A549 (cell line): ENCODE measurements around the gene MGST2. TPM values are rescaled to one million over a fixed set of nuclear protein-coding genes. Genes with fewer than 3 reads are reported as not detected.
A peak's percentile ranks its signal among the peaks of the same experiment; 100 is the strongest.

Source experiments
- ATAC-seq, 2 experiments: fragments of 200-7000 bp in 1 of 2; fragments of >200 bp in 1 of 2; cut with Nextera tagmentation in 1 of 2; cut with Tn5 transposase in 1 of 2; 3 replicates each; pipeline versions ENCODE4 v1.8.0 to v1.9.1; 2018 to 2020; ENCODE audit warnings: mild to moderate bottlenecking in 1 of 2, moderate library complexity in 1 of 2
- CTCF ChIA-PET: fragments of 300-600 bp; sonication (Branson Sonifier 250); formaldehyde crosslinking; extraction: SDS; loops from one replicate; lab custom pipeline; 2021; ENCODE audit warnings: antibody characterized with exemption, inconsistent platforms; lab: Yijun Ruan, JAX
- POLR2A ChIA-PET: fragments of 350-600 bp; formaldehyde crosslinking; extraction: SDS; loops from one replicate; lab custom pipeline; 2021; ENCODE audit warnings: antibody characterized with exemption, inconsistent platforms; lab: Yijun Ruan, JAX
- DNase-seq, 2 experiments: peaks; one replicate each; pipeline versions ENCODE4 v3.0.0 to v3.0.0-alpha.2; 2011 to 2016; ENCODE audit warnings: low read depth in 1 of 2, low spot score in 1 of 2
- FAIRE-seq: peaks from 2 replicates; lab custom pipeline; 2011; peaks lifted over from hg19 to GRCh38; lab: Jason Lieb, UNC
- H3K27ac ChIP-seq, 2 experiments: fragments of >200 bp; sonication (Bioruptor Twin); formaldehyde crosslinking; 3 replicates each; pipeline ENCODE4 v1.5.1; 2016 to 2017
- H3K4me1 ChIP-seq: fragments of >200 bp; sonication (Bioruptor Twin); formaldehyde crosslinking; 3 replicates; pipeline ENCODE4 v1.6.1; 2016
- H3K4me2 ChIP-seq: fragments of >200 bp; sonication (Bioruptor Twin); formaldehyde crosslinking; 3 replicates; pipeline ENCODE4 v1.6.1; 2016
- H3K4me3 ChIP-seq: fragments of >200 bp; sonication (Bioruptor Twin); formaldehyde crosslinking; 3 replicates; pipeline ENCODE4 v1.5.1; 2016
- H3K9me3 ChIP-seq: fragments of >200 bp; sonication (Bioruptor Twin); formaldehyde crosslinking; 3 replicates; pipeline ENCODE4 v1.6.1; 2016
- ATOH8 ChIP-seq: fragments of 250-450 bp; sonication (Bioruptor Pico); IDR thresholded peaks from 2 replicates; pipeline ENCODE4 v1.5.0; 2020; ENCODE audit warnings: low read depth, mild to moderate bottlenecking, moderate library complexity
- BHLHE40 ChIP-seq: IDR thresholded peaks from 2 replicates; pipeline ENCODE4 v1.6.1; 2012; ENCODE audit warnings: low read depth, low read length, inconsistent platforms
- CBX2 ChIP-seq: fragments of 200-600 bp; sonication (generic); IDR thresholded peaks from 2 replicates; pipeline ENCODE4 v1.6.1; 2016; ENCODE audit warnings: low read depth, mild to moderate bottlenecking, borderline replicate concordance
- CBX8 ChIP-seq: fragments of 200-600 bp; sonication (generic); IDR thresholded peaks from 2 replicates; pipeline ENCODE4 v1.6.1; 2016
- CHD2 ChIP-seq: fragments of 150-350 bp; IDR thresholded peaks from 2 replicates; pipeline ENCODE4 v1.6.1; 2014; ENCODE audit warnings: low read length; ENCODE audit not compliant: partially characterized antibody
- CHD4 ChIP-seq: fragments of 200-600 bp; sonication (generic); IDR thresholded peaks from 2 replicates; pipeline ENCODE4 v1.6.1; 2016; ENCODE audit warnings: antibody characterized with exemption, mild to moderate bottlenecking, borderline replicate concordance
- ELK1 ChIP-seq: fragments of 150-350 bp; IDR thresholded peaks from 2 replicates; pipeline ENCODE4 v1.6.1; 2014; ENCODE audit warnings: low read depth, mild to moderate bottlenecking, low read length
- EP300 ChIP-seq, 2 experiments: fragments of >200 bp; sonication (Bioruptor Twin); formaldehyde crosslinking; IDR thresholded peaks; 2 replicates in 1 of 2; 3 replicates in 1 of 2; pipeline ENCODE4 v1.6.1; 2016 to 2017
- FOSB ChIP-seq: fragments of 250-450 bp; sonication (Bioruptor Pico); IDR thresholded peaks from 2 replicates; pipeline ENCODE4 v1.5.0; 2020; ENCODE audit warnings: mild to moderate bottlenecking, moderate library complexity
- FOSL2 ChIP-seq, 2 experiments: fragments of 450-650 bp in 1 of 2; fragments of >200 bp in 1 of 2; sonication (Bioruptor Twin) in 1 of 2; formaldehyde crosslinking; IDR thresholded peaks; 2 replicates each; pipeline versions ENCODE4 v1.5.0 to v1.6.1; 2016 to 2020; ENCODE audit warnings: mild to moderate bottlenecking in 1 of 2, moderate library complexity in 1 of 2
- GATA3 ChIP-seq: IDR thresholded peaks from 2 replicates; pipeline ENCODE4 v1.6.1; 2012; ENCODE audit warnings: borderline replicate concordance
- HES2 ChIP-seq: fragments of >200 bp; sonication (Bioruptor Twin); formaldehyde crosslinking; IDR thresholded peaks from 2 replicates; pipeline ENCODE4 v1.6.1; 2016
- HEYL ChIP-seq: fragments of 250-450 bp; sonication (Bioruptor Pico); IDR thresholded peaks from 2 replicates; pipeline ENCODE4 v1.8.0; 2021; ENCODE audit warnings: mild to moderate bottlenecking, moderate library complexity
- HOXA7 ChIP-seq: fragments of 250-450 bp; sonication (Bioruptor Pico); IDR thresholded peaks from 2 replicates; pipeline ENCODE4 v1.5.0; 2020; ENCODE audit warnings: mild to moderate bottlenecking, moderate library complexity
- HOXB5 ChIP-seq: fragments of 250-450 bp; sonication (Bioruptor Pico); IDR thresholded peaks from 2 replicates; pipeline ENCODE4 v1.5.0; 2020; ENCODE audit warnings: mild to moderate bottlenecking, moderate library complexity
- JUN ChIP-seq, 2 experiments: fragments of >200 bp; sonication (Bioruptor Twin); formaldehyde crosslinking; IDR thresholded peaks; 2 replicates in 1 of 2; 3 replicates in 1 of 2; pipeline ENCODE4 v1.6.1; 2016 to 2017
- KDM1A ChIP-seq: fragments of 200-600 bp; sonication (generic); IDR thresholded peaks from 2 replicates; pipeline ENCODE4 v1.6.1; 2016; ENCODE audit warnings: low read depth, mild to moderate bottlenecking
- KDM5A ChIP-seq: fragments of 200-600 bp; sonication (generic); IDR thresholded peaks from 2 replicates; pipeline ENCODE4 v1.6.1; 2016; ENCODE audit warnings: antibody characterized with exemption, mild to moderate bottlenecking
- MAX ChIP-seq: IDR thresholded peaks from 2 replicates; pipeline ENCODE4 v1.6.1; 2012
- MAZ ChIP-seq: fragments of 150-350 bp; IDR thresholded peaks from 2 replicates; pipeline ENCODE4 v1.6.1; 2014; ENCODE audit warnings: antibody characterized with exemption, low read depth, low read length, borderline replicate concordance
- MYC ChIP-seq: IDR thresholded peaks from 2 replicates; pipeline ENCODE4 v1.6.1; 2012; ENCODE audit warnings: mild to moderate bottlenecking, inconsistent platforms, low read length, improper control_type of control experiment, borderline replicate concordance
- POLR2A ChIP-seq: IDR thresholded peaks from 2 replicates; pipeline ENCODE4 v1.6.1; 2012; ENCODE audit warnings: mild to moderate bottlenecking, low read length
- POLR2AphosphoS2 ChIP-seq: conservative IDR thresholded peaks from 2 replicates; pipeline ENCODE4 v1.6.1; 2012; ENCODE audit warnings: low read length, improper control_type of control experiment, inconsistent platforms
- RCOR1 ChIP-seq: fragments of 150-350 bp; IDR thresholded peaks from 2 replicates; pipeline ENCODE4 v1.6.1; 2014; ENCODE audit warnings: antibody characterized with exemption, low read length, low read depth
- REST ChIP-seq: fragments of 200-600 bp; sonication (generic); IDR thresholded peaks from 2 replicates; pipeline ENCODE4 v1.6.1; 2016; ENCODE audit warnings: antibody characterized with exemption, mild to moderate bottlenecking, moderate library complexity
- RFX5 ChIP-seq: fragments of 450-650 bp; IDR thresholded peaks from 2 replicates; pipeline ENCODE4 v1.7.1; 2014; ENCODE audit warnings: antibody characterized with exemption, mild to moderate bottlenecking, moderate library complexity
- RNF2 ChIP-seq: fragments of 200-600 bp; sonication (generic); IDR thresholded peaks from 2 replicates; pipeline ENCODE4 v1.6.1; 2016; ENCODE audit warnings: low read depth, mild to moderate bottlenecking, antibody characterized with exemption, moderate library complexity, borderline replicate concordance
- SMC3 ChIP-seq: fragments of >200 bp; sonication (Bioruptor Twin); formaldehyde crosslinking; IDR thresholded peaks from 3 replicates; pipeline ENCODE4 v1.6.1; 2018; ENCODE audit warnings: inconsistent platforms
- TFCP2L1 ChIP-seq: fragments of 250-450 bp; sonication (Bioruptor Pico); IDR thresholded peaks from 2 replicates; pipeline ENCODE4 v1.5.0; 2021; ENCODE audit warnings: mild to moderate bottlenecking
- ZFP36 ChIP-seq: fragments of 450-650 bp; IDR thresholded peaks from 2 replicates; pipeline ENCODE4 v1.6.1; 2014; ENCODE audit warnings: borderline replicate concordance; ENCODE audit not compliant: partially characterized antibody
- WGBS: methylation state at CpG from one replicate; pipeline ENCODE4 v1.1.6; 2017; ENCODE audit errors: missing lambda C conversion rate; 5-methylcytosine and 5-hydroxymethylcytosine counted together
- polyA plus RNA-seq, 4 experiments: library from polyadenylated mRNA; depleted of rRNA in 3 of 4; stranded (reverse); fragments of >200 nt; fragmentation: RNase III in 1 of 4; extraction: RNeasy Plus Mini Kit Qiagen cat#74134 plus additional on column Dnase treatment in 1 of 4; gene quantifications; 2 replicates in 3 of 4; 3 replicates in 1 of 4; pipeline ENCODE4 v1.2.3, GENCODE V29; 2011 to 2017
- TF ChIP-seq, protein P1 (sequence below): fragments of >200 bp; sonication (Bioruptor Twin); formaldehyde crosslinking; IDR thresholded peaks from 3 replicates; pipeline ENCODE4 v1.6.1; 2016

The MGST2 gene
- polyA plus RNA-seq, 2 of the 4 experiments (the other 2 are of a cell fraction): 44.0 to 62.1 TPM

DNA sequence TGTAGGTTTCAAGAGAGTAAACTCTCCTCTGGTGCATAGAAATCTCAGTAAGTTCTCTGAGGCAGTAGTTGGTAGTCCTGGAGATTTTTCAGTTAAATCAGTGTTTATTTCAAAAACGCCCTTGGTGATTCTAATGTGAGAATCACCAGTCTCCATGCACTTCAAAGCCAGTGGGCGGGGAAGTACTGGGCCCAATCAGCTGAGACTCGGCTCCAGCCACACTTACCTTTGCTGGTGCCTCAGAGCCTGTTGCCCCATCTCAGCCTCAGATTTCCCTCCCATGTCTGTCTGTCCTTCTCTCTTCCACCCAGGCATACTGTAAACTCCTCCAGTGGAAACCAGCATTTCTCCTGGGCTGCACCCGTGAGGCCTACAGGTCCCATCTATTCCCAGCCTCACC is 7.4 kb upstream of the MGST2 start:
- Histone ChIP-seq H3K4me1 (peaks cover 30% of the 10 kb centered on the region), H3K9me3 (no peaks in the 10 kb centered on the region), H3K4me2 (peak overlapping the region; percentile 66), H3K27ac (peak overlapping the region; percentile 60 to 63), H3K4me3 (no peak overlapping the region)
- ChIA-PET CTCF (interaction anchor here (2.2 to 11.4 kb wide), 7 partner anchors 7 to 83 kb away, joined by 8 to 260 read pairs (median 23); partner anchors contain the start of gene MGST2), POLR2A (no interaction called here)
- ATAC-seq (no peak), DNase-seq (no peak), FAIRE-seq (no peak)
- TF ChIP-seq HOXA7 (CRISPR knock-in tag) (no peak), MYC (no peak), CHD2 (no peak), TFCP2L1 (CRISPR knock-in tag) (no peak), REST (no peak), SMC3 (no peak), JUN (IDR thresholded peaks at IDR 0.05) (no peak), CBX2 (no peak), GATA3 (no peak), FOSL2 (IDR thresholded peaks at IDR 0.05) (no peak), FOSL2 (CRISPR knock-in tag; IDR thresholded peaks at IDR 0.05) (no peak), ELK1 (no peak), HES2 (no peak), KDM5A (no peak), RNF2 (no peak), EP300 (IDR thresholded peaks at IDR 0.05) (no peak)
- 85% methylated on average over 4 of the region's 4 CpGs for WGBS

DNA sequence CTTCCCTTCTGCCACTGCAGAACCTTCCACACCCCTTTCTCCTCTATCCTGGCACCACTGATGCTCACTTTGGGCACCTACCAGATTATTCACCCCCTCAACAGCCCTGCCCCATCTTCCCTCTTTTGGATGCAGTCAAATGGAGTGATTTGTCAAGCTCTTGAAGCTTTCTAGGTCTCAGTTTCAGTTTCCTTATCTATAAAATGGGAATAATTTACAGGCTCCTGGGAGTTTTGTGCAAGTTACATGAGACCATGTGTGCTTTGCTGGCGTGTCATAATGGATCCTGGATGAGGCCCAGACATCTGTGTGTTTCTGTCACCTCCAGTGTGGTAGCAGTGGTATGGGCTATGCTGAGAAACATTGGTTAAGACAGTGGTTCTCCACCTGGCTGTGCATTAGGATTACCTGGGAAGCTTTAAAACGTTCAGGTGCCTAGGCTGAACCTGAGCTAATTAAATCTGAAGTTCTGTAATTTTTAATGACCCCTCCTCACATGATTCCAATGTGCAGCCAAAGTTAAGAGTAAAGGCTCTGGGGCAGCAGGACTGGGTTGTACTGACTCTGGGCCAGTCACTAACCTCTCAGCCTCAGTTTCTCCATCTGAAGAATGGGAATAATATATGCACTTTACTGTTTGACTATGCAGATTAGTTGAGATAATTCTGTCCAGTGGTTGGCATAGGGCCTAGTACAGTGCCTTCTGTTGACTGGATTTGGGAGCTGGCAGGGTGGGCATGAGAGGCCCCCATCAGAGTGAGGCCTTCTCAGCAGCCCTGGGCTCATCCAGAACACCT is 6.8 kb upstream of the MGST2 start:
- Histone ChIP-seq H3K9me3 (no peaks in the 10 kb centered on the region), H3K4me3 (no peak overlapping the region), H3K4me2 (peak overlapping the region; percentile 66; the same call in 2 of the 3 replicates), H3K4me1 (peaks cover 30% of the 10 kb centered on the region), H3K27ac (peak overlapping the region; percentile 60 to 63; a peak in 5 of 6 replicates)
- WGBS: 51% methylated on average over 2 of the region's 2 CpGs
- CTCF ChIA-PET: interaction anchor here (1.0 to 11.4 kb wide), 5 partner anchors 14 to 82 kb away, joined by 3 to 260 read pairs (median 10); no protein-coding TSS in a partner anchor
- POLR2A ChIA-PET: no interaction called here
- ATAC-seq: no peak
- DNase-seq: no peak
- FAIRE-seq: no peak
- TF ChIP-seq ZFP36 (no peak), MAX (no peak), HOXB5 (CRISPR knock-in tag) (no peak), FOSB (CRISPR knock-in tag) (no peak), CBX8 (no peak), CHD4 (no peak), BHLHE40 (no peak), POLR2AphosphoS2 (no peak), RFX5 (no peak), RCOR1 (no peak), CBX2 (no peak), SMC3 (no peak), POLR2A (no peak), KDM1A (no peak), MAZ (no peak), HEYL (no peak), ATOH8 (no peak)
- TF ChIP-seq, protein P1, sequence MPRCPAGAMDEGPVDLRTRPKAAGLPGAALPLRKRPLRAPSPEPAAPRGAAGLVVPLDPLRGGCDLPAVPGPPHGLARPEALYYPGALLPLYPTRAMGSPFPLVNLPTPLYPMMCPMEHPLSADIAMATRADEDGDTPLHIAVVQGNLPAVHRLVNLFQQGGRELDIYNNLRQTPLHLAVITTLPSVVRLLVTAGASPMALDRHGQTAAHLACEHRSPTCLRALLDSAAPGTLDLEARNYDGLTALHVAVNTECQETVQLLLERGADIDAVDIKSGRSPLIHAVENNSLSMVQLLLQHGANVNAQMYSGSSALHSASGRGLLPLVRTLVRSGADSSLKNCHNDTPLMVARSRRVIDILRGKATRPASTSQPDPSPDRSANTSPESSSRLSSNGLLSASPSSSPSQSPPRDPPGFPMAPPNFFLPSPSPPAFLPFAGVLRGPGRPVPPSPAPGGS: no peak
